Measurements from ENCODE around the gene RYR1.
A peak's percentile ranks its signal among the peaks of the same experiment; 100 is the strongest.

Gene RYR1

DNA sequence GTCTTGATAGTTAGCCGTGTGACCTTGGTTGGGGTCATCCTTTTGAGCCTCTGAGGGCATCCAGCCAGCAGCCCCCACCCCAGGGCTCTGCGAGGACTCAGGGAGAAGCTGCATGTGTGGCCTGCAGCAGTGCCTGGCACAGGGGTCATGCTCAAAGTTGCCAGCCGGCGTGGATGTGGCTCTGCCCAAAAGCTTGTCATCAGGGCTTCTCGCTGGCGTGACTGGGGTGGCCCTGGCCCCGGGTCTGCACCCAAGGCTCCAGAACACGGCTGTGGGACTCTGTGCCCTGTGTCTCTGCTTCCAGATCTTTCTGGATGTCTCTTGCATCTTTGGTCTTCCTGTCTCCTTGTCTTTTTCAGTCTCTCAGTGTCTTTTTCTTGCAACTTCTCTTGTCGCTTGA lies 90.9 kb downstream of the RYR1 start:
- no peak overlapping the region for H3K27ac ChIP-seq
- TF ChIP-seq, protein P1, sequence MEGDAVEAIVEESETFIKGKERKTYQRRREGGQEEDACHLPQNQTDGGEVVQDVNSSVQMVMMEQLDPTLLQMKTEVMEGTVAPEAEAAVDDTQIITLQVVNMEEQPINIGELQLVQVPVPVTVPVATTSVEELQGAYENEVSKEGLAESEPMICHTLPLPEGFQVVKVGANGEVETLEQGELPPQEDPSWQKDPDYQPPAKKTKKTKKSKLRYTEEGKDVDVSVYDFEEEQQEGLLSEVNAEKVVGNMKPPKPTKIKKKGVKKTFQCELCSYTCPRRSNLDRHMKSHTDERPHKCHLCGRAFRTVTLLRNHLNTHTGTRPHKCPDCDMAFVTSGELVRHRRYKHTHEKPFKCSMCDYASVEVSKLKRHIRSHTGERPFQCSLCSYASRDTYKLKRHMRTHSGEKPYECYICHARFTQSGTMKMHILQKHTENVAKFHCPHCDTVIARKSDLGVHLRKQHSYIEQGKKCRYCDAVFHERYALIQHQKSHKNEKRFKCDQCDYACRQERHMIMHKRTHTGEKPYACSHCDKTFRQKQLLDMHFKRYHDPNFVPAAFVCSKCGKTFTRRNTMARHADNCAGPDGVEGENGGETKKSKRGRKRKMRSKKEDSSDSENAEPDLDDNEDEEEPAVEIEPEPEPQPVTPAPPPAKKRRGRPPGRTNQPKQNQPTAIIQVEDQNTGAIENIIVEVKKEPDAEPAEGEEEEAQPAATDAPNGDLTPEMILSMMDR (IDR thresholded peaks at IDR 0.05), result no peak
- no peak for TF ChIP-seq ZFX (IDR thresholded peaks at IDR 0.05; ENCODE audit: borderline replicate concordance)

DNA sequence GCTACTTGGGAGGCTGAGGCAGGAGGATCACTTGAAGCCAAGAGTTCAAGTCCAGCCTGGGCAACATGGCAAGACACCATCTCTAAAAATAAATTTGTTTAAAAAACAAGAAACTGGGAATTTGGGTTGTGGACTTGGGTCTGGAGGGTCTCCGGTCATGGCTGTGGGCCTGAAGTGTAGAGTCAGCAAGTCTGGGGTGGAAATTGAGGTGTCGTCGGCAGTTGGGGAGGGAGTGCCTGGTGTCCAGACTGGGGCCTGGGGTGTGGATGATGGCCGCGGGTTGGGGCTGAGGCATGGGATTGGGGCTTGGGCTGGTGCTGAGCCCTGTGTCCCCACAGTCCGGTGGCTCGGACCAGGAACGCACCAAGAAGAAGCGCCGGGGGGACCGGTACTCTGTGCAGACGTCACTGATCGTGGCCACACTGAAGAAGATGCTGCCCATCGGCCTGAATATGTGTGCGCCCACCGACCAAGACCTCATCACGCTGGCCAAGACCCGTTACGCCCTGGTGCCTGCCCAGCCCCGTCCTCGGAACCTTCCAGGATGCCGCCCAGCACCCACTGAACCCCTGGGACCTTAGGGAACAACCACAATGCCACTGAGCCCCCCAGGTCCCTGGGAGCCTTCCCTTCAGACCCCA lies 91.6 kb downstream of the RYR1 start:
- no peak overlapping the region for H3K27ac ChIP-seq
- TF ChIP-seq ZFX (IDR thresholded peaks at IDR 0.05; ENCODE audit: borderline replicate concordance), result no peak
- TF ChIP-seq, protein P1 (IDR thresholded peaks at IDR 0.05), result no peak

DNA sequence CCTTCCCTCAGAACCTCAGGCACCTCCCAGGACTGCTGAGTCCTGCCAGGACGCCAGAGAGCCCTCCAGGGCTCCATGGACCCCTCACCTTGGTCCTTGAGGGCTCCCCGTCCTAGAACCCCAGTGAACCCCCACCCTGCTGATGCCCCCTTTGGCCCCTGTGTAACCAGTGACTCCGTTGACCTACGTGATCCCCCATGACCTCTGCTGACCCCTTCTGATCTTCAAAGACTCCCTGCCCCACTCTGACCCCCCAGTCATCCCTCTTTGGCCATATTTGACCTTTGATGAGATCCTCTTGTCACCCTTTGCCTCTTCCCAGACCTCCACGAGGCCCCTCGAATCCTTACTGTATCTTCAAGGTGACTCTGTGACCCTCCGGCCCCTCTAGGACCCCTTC lies 92.9 kb downstream of the RYR1 start:
- no peak overlapping the region for H3K27ac ChIP-seq
- no peak for TF ChIP-seq ZFX (IDR thresholded peaks at IDR 0.05; ENCODE audit: borderline replicate concordance)
- TF ChIP-seq, protein P1 (IDR thresholded peaks at IDR 0.05), result no peak

DNA sequence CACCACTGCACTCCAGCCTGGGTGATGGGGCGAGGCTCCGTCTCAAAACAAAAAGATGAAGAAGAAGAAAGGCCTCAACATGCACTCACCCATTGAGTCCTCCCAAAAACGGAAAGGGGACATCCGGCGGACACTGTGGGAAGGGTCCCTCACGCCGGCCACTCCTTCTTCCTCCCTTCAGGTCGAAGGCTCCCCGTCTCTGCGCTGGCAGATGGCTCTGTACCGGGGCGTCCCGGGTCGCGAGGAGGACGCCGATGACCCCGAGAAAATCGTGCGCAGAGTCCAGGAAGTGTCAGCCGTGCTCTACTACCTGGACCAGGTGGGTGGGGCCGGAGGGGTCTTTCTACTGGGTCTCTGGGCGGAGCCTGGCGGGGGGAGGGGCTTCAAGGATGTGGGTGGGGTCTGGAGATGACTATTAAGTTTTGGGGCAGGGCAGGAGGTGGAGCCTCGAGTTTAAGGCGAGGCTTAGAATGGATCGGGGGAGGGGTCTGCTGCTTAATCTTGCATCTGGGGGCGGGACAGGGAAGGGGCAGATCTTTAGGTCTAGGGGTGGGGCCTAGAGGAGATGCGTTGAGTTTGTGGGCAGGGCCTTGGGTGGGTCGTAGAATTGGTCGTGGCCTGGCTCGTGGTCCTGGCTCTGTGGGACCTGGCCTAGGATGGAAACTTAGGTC lies 94.1 kb downstream of the RYR1 start:
- no peak overlapping the region for H3K27ac ChIP-seq
- no peak for TF ChIP-seq ZFX (IDR thresholded peaks at IDR 0.05; ENCODE audit: borderline replicate concordance)
- TF ChIP-seq, protein P1 (IDR thresholded peaks at IDR 0.05), result no peak

DNA sequence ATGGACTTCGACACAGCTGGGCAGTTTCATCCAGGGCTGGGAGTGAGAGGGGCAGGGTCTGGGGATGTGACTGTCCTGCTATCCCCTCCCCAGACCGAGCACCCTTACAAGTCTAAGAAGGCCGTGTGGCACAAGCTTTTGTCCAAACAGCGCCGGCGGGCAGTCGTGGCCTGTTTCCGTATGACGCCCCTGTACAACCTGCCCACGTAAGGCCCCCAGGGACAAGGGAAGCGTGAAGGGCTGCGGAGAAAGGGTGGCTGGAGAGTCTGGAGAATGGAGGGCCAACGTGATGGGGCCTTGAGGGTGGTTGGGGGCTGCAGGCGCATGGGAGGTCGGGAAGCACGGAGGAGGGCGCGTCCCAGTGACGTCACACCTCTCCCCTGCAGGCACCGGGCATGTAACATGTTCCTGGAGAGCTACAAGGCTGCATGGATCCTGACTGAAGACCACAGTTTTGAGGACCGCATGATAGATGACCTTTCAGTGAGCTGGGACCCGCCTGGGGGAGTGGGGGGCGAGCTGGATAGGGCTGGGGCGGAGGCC lies 94.8 kb downstream of the RYR1 start:
- TF ChIP-seq, protein P1 (IDR thresholded peaks at IDR 0.05), result peak; percentile 19; the same call in 1 of the 2 replicates
- TF ChIP-seq ZFX (IDR thresholded peaks at IDR 0.05; ENCODE audit: borderline replicate concordance), result no peak

DNA sequence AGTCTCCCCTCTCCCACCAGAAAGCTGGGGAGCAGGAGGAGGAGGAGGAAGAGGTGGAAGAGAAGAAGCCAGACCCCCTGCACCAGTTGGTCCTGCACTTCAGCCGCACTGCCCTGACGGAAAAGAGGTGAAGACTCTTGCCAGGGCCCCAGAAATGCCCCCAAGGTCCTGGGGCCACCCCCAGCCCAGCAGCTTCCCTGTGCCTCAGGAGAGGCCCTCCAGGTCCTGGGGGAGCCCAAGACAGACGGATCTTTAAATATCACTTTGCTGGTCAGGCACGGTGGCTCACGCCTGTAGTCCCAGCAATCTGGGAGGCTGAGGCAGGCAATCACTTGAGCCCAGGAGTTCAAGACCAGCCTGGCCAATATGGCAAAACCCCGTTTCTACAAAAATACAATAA lies 95.4 kb downstream of the RYR1 start:
- no peak overlapping the region for H3K27ac ChIP-seq
- TF ChIP-seq, protein P1 (IDR thresholded peaks at IDR 0.05), result no peak
- TF ChIP-seq ZFX (IDR thresholded peaks at IDR 0.05; ENCODE audit: borderline replicate concordance), result no peak

More for the DNA sequence above, 94.8 kb downstream of the RYR1 start:
- H3K27ac ChIP-seq, result no peak overlapping the region

DNA sequence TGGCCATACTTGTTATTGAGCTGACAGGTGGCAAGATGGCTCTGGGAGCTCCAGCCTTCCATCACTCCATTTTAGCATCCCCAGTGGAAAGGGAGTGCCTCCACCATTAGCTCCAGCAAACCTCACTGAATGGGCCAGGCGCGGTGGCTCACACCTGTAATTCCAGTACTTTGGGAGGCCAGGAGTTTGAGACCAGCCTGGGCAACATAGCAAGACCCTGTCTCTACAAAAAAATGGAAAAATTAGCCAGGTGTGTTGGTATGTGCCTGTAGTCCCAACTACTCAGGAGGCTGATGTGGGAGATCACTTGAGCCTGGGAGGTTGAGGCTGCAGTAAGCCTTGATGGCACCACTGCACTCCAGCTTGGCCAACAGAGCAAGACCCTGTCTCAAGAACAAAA lies 98.0 kb downstream of the RYR1 start:
- H3K27ac ChIP-seq, result no peak overlapping the region
- TF ChIP-seq ZFX (IDR thresholded peaks at IDR 0.05; ENCODE audit: borderline replicate concordance), result no peak
- TF ChIP-seq, protein P1 (IDR thresholded peaks at IDR 0.05), result no peak

Data from 22Rv1 (cell line).